HG02623 (cell line): Measurements from ENCODE around the gene BLMH.

Experiments used
- ATAC-seq: cut with Tn5 transposase; IDR thresholded peaks from one replicate; pipeline ENCODE4 v1.9.1; 2021; ENCODE audit warnings: moderate library complexity; ENCODE audit not compliant: unreplicated experiment

BLMH gene, protein sequence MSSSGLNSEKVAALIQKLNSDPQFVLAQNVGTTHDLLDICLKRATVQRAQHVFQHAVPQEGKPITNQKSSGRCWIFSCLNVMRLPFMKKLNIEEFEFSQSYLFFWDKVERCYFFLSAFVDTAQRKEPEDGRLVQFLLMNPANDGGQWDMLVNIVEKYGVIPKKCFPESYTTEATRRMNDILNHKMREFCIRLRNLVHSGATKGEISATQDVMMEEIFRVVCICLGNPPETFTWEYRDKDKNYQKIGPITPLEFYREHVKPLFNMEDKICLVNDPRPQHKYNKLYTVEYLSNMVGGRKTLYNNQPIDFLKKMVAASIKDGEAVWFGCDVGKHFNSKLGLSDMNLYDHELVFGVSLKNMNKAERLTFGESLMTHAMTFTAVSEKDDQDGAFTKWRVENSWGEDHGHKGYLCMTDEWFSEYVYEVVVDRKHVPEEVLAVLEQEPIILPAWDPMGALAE

DNA sequence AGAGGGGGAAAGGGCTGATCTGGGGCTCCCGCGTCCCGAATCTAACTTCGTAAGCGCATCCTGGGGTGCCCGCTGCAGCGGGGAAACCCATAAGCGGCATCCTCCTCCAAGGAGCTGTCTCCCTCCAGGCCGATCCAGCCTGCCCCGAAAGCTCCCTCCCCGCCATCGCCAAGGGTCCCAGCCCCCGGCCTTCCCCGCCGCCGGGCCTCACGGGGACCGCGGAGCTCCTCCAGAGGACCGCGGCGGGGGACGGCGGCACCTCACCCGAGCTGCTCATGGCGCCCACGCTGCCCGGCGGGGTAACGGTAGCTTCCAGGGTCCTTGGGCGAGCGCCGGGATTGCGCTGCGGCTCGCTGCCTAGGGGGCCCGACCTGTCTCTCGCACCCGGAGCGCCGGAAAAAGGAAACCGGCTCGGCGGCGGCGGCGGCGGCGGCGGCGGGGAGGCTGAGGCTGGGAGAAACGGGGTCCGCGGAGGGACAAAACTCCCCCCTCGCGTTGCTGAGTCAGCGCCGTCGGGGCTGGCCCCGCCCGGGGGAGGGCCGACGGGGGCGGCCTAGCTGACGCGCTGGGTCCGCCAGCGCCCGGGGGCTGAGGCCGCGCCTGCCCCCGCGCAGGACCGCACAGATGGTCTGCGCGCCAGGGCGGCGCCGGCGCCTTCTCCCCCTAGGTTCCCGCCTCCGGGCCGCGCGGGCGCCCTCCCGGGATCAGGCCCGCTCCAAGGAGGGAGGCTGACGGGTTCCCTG lies at the start of gene BLMH:
Gene BLMH, minus strand, starts transcription at position 402 of the 743 bp plus-strand sequence. Its CDS starts 125 bp downstream, at position 277.
- ATAC-seq: peak; percentile 48

DNA sequence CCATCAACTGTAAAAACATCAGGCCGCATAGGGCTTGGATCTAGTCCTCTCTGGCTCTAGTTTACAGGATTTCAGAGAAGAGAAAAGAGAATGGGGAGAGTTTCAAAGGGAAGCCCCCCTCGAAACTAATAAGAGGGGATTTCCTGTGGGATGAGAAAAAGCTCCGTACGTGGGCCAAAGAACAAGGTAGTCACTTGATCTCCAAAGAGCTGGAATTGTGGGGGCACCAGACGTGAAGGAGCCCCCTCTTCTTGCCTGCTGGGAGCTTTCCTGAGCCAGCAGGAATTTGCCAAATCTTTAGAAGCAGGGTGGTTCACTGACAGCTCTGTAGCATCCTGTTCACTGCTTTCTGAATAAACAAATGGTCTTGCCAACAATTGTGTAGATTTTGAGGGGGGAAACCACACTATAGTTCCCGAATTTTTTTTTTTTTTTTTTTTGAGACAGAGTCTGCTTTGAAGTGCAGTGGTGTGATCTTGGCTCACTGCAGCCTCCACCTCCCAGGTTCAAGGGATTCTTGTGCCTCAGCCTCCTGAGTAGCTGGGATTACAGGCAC lies 49.1 kb upstream of the BLMH start:
- ATAC-seq: no peak

DNA sequence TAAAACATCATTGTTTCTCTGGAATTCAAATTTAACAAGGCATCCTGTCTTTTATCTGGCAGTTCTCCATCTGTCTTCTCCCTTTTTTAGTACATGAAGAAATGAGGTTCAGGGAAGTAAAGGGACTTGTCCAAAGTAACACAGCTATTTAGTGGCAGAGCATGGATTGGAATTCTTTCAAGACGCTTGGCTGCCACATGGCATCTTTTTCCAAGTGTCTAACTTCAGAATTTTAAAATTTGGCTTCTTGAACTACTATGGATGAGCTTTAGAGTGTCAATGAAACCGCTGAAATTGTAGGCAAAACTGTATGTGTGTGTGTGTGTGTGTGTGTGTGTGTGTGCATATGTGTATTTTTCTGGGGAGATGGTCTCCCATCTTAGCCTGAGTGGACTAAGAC lies 47.3 kb upstream of the BLMH start:
- ATAC-seq: no peak

DNA sequence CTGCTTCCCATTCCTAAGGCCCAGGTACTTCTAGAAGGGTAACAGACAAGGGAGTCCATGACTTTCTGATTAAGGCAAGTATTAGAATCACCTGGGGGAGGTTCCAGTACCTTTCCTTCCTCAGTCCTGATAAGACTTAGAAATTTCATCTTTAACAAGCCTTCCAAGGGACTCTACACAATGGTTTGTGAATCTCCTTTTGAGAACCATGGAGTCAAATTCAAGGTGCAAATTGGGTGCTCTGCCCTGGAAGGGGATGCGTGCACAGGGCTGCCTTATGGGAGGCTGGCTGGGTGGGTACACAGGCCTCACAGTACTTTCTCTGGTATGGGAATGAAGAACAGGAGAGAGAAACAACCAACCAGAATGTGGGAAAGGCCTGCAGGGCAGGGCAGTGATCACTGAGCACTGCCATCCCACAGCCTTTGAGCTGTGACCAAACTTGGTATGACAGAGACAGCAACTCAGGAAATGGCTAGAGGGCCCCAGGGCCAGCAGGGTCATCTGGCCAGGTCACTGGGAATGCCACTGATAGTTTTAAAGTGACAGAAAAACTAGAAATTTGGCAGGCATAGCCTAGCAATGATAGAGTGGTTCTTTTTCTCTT lies 45.8 kb upstream of the BLMH start:
- ATAC-seq: no peak

DNA sequence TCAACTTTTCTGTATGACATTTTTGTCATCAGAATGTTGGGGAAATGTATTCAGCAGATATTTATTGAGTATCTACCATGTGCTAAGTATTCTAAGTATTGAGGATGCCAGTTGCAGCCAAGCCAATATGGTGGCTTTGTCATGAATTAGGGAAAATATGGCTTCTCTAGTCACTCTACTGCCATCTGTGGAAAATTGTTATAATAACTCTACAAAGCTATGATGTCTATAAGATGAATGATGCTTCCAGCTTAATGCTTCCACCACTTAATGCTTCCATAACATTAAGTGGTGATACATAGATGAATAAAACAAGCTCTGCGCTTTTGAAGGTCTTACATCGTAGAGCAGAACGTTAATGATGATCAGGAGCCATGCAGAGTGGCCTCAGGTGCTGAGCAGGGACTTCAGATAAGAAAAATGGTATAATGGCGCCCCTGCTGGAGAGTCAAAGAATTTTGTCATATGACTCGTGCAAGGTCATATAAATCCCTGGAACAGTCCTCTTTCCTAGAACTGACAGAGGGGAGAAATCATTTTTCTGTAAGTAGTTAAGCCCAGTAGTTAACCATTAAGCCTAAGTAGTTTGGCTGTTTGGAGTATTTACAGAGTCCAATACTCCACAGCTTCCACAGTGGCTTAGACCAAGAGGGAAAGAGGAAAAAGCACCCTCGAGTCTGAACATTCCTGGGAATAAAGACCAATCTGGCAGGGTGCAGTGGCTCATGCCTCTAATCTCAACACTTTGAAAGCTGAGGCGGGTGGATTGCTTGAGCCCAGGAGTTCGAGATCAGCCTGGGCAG lies 44.8 kb upstream of the BLMH start:
- ATAC-seq: no peak

DNA sequence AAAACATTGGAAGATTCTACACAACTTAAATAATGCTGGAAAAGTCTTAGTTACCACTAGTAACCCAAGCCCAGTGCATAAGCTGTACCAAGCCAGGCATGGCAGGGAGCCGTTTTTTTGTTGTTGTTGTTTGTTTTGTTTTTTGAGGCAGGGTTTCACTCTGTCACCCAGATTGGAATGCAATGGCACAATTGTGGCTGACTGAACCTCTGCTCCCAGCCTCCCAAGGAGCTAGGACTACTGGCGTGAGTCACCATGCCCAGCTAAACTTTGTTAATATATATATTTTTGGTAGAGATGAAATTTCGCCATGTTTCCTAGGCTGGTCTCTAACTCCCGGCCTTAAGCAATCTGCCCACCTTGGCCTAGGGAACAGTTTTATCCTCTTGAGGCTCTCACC lies 42.7 kb upstream of the BLMH start:
- ATAC-seq: no peak

DNA sequence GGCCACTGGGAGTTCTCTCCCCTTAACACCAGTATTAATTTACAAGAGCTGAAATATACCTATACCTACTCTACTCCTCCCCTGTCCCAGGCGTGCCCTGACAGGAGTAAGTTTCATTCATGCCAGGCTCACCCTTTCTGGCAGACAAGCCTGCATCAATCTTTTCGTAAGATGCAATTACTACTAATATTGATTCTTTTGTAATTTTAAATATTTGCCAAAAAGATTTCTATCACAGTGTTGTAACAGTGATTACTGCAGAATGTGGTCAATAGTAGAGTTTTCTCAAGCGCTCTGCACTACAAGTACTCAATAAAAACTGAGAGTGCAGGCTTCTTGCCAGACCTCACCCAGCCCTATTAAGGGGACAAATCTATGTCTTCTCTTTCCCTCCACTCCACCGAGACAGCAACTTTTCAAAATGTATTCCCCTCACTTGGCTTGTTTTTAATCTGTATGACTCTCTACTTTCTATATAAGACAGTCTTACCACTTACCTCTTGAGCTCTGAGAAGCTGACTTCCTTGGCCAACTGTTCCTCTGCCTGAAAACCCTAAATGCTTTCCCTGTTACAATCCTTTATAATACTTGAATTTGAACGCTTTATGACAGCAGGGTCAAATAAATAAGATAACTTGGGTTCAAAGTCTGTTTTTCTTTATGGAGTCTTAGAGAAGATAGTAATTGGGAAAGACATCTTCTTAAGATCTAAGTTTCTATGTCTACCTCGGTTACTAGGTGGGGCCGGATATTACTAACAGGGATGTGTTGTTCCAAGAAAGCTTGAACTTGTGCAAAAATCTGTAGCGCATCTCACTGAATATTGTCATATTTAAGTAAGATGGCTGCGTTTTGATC lies 42.0 kb upstream of the BLMH start, which contains the start of gene TMIGD1:
Gene TMIGD1, minus strand, starts transcription at position 555 of the 858 bp plus-strand sequence. CDS start 1,924 bp downstream, outside the sequence.
- no peak for ATAC-seq

DNA sequence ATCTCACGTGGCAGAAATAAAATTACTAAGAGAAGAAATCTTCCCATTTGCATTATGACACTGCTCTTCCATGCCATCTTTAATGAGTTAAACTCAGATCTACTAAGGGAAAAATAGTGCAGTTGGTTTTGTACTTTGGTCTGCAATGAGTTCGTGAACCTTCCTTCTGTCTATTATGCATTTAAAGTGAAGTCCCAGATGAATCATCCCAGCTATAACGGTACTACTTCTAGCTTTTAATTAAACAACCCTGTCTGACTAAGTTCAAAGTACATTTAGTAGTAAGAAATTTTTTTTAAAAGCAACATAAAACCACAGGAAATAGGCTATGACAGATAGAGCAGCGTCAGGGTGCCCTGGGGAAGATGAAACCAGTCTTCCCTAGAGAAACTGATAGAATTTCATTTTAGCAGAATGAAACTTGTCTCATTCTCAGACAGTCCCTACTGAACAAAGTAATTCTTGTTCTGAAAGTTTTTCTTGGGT lies 40.4 kb upstream of the BLMH start:
- no peak for ATAC-seq

DNA sequence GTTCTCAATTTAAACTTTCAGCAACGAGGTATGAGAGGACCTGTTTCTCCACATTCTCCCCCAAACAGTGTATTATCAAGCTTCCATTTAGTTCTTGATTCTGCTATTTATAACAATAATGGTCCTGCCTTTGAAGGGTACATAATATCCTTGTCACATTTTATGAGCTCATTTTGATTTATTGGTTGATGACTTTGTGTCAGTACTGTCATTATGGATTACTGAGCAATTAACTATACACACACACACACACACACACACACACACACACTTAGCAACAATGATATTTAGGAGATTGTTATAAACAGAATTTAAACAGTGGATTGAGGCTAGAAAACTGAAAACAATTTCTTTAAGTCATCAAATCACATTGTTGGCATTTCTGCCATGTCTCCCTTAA lies 35.1 kb upstream of the BLMH start:
- ATAC-seq: no peak

DNA sequence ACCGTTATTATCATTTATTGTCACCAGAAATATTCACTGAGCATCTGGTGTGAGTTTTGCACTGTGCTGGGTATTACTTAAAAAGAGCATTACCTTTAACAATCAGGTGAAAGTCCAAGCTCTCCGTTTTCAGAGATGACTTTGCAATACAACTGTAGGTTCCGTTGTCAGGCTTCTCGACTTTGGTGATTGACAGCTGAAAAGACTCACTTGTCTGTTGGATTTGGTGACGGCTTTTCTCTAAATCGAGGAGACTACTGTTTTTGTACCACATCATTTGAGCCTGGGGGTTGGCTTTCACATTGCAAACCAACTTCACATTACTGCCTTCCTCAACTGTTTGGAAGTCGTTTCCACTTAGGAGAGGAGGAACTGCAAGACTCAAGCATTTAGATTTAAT lies 33.0 kb upstream of the BLMH start:
- ATAC-seq: no peak

DNA sequence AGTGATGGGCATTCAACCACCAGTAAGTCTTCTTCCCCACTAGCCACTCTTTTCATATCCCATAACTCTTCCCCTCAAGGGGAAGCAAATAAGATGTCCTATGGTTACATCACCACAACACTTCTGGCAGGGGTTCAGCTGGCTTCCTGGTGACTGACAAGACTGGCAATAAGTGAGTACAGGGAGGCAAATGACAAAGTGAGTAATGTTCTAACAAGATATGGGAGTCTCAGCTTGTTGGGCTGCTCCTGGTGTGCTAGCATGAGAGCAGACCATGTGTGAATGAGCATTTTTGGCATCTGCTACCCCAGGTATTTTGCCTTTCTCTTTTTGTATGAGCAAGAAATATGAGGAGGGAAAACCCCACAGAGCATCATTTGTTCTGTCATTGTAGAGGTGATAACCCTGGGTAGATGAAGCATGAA lies 32.2 kb upstream of the BLMH start:
- no peak for ATAC-seq

DNA sequence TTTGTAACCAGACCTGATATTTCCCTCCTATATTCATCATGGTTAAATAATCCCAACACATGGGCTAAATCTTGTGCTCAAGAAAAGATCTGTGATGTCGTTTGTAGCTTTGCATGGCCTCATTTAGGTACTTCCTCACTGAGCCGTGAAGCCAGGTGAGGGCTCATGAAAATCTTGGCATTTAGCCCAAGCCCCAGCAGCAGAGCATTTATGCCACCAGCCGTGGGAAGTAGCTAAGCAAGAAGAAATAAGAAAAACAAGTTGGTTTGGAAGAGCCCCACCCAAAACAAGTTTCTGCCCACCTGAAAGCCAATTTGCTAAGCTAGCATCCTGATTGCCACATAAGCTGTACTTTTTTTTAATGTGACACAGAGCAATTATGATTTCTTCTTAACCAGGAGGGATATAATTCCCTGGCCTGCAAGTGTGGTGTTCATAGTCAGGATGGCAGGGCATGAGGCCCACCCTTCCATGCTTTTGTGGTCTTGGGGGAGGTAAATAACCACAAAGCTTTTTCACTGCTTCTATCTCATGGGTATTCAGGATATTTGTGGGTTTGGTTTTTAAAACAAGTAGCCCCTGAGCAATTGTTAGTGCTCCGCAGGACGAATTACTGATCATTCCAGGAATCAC lies 31.6 kb upstream of the BLMH start:
- ATAC-seq: no peak

DNA sequence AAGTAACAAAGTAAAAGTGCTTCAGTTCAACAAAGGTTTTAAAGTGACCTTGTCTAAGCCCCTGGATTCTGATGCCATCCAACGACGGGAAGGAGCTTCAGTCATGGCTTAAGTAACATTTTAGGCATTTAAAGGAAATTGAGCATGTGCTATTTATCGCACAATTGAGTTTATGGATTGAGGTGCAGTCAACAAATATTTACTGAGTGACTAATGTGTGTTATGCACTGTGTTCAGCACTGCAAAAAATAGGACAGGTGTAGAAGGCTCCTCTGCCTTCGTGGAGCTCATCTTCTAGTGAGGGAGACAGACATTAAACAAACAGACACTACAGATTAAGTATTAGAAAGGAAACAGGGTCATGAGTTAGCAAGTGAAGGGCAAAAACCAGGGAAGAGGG lies 29.6 kb upstream of the BLMH start:
- ATAC-seq: no peak

DNA sequence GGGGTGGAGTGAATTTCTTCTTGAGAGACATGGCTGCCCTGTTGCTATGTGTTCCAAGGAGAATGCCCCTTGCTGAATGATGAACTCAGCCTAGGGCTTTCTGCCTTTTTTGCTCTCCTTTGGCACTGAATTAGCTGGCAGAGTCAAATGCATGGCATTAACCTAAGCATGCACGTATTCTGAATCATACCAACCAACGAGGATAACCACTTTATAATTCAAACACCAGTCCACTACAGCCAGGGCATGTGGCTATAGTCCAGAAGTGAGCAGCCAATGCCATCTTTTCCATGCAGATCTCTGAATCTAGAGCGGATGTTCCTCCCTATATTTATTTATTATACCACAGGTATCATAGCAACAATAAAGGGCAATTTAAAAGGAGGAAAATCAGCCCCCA lies 26.4 kb upstream of the BLMH start:
- no peak for ATAC-seq

DNA sequence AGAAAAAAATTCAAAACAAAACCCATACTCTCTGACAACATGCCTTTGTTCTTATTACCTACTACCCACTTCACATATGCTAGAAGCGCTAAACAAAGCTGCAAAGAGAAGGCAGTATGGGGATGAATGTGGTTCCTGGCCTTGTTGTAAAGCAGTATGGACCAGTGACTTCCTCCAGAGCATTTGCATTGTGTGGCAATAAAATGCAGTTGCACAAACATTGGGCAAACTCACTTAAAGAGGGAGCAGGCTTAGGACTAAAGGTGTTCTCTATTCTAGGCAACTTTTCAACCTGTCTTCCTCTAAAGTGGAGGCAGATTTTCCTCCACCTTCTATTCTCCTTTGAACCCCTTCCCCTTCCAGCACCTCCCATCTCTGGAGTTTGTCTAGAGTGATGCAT lies 25.0 kb upstream of the BLMH start:
- ATAC-seq: no peak

DNA sequence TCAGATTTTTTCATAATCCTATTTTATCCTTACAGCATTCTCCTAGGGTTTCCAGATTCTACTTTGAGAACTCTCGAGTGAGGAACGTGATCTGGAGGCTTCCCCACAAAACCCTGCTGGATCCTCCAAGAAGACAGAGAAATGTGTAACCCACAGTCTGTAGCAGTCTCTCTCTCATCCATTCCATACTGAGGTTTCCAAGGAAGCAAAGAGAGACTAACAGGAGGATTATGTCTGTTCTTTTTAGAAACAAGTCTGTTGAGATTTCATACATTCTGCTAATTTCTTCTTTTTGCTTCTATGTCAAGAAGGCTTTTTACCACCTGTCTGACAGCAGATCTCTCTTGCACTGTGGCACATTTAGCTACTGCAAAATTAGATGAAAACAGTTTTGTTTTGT lies 23.4 kb upstream of the BLMH start:
- no peak for ATAC-seq

DNA sequence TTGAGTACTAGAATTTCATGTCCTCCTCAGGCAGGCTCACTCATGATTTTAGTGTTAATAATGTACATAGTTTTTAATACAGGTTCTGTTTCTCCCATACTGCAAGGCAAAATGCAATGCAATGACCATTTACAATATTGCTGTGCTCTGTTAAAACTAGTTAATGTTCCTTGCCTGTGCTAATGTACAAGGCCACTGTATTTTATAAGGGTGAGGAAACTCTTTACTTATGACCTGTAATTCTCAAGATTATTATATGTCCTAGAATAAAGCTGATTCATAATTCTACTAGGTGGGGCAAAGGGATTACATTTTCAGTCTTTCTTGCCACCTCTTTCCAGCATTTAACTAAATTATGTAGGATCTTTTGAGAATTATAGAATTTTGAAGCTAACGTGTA lies 22.7 kb upstream of the BLMH start:
- ATAC-seq: no peak

DNA sequence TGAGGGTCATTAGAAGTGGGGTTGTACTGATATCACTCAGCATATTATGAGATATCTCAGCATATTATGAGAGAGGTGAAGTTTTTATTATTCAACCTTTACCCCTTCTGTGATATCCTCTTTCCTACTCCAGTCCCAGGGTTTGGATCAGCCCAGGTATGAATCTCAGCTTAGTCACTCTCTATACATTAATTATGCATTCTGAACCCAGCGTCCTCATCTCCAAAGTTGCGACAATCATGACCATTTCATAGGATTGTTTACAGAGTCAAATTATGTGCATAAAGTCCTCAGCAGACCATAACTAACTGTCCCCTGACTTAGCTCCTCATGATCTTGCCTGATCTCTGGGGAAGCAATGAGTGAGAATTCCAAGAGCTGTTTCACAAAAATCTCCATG lies 20.5 kb upstream of the BLMH start:
- no peak for ATAC-seq

DNA sequence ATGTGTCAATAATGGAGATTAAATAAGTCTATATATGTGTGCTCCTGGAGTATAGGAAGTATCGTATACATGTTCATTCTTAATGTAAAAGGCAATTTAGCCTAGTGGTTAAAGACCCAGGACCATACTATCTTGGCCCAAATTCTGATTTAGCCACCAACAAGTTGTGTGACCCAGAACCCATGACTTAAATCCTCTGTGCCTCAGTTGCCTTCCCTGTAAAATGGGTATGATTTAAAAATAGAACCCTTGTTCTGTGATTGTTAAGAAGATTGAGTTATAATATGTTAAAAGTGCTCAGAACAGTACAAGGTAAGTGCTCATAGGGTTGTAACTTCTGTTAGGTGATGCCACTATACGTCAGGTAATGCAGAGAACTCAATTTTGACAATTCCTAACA lies 18.8 kb upstream of the BLMH start:
- ATAC-seq: no peak
